Measurements from ENCODE around the gene ANO10.

The ANO10 gene

DNA sequence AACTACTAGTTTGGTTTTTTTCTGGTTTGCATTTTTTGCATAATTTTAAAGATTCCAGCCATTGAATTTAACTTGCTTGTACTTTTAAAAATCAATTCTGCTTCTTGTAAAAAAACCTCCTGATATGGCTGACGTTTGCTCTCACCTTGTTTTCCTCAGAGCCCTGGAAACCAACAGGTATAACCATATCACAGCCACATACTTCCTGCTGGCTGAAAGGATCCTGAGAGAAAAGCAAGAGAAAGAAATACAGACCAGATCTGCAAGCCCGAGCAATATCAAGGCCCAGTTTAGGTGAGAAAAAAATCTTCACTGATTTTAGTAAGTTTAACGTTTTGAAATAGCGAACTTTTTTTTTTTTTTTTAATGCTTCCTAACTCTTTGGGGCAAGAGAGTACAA lies 278.6 kb downstream of the ANO10 start:
- DNase-seq, result no peak

DNA sequence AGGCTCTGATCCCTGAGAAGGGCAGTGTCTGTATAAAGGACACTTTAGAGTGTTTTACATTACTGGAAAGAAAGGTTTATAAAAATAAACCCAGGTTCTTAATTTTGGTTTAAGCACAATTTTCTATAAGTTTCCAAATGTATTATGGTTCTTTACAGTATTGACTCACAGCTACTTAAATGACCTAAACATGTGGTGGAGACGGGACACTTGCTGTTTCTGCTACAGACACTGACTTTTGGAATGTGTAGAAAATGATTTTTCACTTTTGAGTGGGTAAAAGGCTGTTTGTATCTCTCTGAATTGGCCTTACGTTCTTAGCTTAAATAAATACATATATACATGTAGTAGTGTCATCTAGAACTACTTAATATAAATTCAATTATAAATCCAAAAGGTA lies 280.0 kb downstream of the ANO10 start:
- DNase-seq, result no peak

DNA sequence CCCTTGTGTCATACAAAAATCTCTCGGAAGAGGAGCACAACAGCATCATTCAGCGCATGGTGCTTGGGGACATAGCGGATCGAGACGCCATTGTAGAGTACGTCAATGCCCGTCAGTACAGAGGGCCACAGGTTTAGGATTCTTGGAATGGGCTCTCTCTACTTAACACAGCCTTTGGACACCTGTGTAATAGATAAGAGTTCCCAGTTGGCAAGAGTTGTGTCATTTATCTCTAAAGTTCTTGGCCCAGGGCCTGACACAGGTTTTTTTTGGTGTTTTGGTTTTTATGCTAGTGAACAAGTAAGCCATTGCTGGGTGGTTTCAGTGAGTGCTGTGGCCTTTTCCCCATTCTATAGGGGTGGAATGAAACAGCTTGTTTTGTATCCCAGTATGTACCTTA lies 281.4 kb downstream of the ANO10 start:
- no peak for DNase-seq

DNA sequence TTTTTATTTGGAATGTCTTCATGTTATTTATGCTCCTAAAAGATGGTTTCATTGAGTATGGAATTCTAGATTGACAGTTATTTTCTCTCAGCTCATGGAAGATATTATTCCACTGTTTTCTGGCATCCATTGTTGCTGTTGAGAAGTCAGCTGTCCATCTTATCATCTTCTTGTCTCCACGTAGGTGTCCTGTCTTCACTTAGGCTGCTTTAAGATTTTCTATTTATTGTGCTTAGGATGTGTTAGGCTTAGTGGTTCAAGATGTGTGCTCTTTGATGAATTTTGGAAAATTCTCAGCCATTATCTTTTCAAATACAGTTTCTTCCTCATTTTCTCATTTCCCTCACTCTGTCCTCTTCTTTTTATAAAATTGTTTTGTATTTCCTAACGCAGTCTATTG lies 283.5 kb downstream of the ANO10 start:
- peak; percentile 24 for DNase-seq

DNA sequence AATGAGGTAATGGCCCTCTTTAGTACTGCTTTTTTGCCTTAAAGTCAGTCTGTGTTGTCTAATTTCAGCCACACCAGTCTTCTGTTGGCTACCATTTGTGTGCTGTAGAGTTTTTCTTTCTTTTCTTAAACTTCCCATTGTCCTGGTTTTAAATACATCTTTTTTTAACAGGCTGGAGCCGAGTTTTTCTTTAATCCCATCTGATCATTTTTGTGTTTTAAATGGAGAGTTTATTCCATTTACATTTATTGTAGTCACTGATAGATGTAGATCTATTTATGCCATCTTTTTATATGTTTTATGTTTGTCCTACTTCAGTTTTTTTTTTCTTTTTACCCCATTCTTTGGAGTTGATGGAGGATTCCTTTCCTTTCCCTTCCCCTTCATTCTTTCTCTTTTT lies 286.0 kb downstream of the ANO10 start:
- no peak for DNase-seq

DNA sequence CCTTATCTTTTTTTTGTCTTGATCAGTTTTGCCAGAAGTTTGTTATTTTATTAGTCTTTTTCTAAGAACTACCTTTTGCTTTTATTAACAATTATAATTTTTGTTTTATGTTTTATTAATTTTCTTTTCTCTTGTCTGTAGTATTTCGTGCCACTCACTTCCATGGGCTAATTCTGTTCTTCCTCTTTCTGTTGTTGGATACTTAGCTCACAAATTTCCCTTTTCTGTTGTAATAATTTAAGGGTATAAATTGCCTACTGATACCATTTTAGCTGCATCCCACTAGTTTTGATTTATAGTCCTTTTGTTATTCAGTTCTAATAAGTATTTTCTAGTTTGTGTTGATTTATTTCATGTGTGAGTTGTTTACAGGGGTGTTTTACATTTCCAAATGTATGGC lies 286.8 kb downstream of the ANO10 start:
- no peak for DNase-seq

DNA sequence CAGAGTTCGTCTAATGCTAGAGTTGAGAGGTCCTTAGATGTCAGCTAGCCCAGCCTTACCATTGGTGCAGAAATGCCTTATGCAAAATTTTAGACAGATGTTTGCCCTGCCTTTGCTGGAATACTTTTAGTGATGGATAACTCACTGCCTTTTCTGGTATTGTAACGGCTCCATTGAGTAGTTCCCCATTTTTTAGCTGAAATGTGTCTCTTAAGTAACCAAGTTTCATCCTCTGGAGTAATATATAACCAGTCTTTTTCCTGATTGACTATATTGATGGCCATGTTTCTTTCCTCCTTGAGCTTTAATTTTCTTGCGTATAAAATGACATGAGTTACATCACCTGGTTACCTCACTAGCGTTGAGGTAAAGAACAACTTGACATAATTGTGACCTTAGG lies 290.4 kb downstream of the ANO10 start:
- no peak for DNase-seq

DNA sequence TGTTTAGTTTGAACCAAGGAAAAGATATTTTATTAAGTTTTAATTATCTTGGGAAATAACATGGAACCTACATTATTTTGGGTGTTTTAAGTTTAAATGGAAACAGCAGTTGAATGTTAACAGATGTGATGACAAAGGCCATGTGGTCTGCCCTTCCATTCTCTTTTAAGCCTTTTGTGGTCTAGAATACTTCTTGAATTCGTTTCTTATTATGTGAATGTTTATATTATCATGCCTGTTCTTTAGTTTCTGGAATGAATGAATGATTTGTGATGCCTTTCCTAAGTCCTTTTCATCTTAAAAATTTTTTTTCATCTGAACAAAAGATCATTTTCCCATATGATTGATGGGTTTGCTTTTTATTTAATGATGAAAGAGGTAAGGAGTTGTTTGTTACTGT lies 290.8 kb downstream of the ANO10 start:
- no peak for DNase-seq

DNA sequence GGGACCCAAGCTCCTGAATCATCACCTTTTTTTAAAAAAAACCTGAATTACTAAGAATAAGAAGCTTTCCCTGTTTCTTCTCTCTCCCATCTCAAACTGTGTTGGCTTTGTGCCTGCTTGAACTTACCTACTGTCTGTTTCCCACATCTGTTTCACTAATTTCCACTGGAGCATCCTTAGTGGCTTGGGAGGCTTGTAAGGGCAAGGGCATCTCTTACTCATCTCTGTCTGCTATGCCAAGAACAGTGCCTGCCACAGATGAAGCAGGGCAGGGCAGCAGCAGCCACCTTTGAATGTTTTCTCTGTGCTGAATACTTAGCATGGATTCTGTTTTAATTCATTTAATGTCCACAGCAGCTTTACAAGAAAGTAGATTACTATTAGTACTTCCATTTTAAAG lies 293.2 kb downstream of the ANO10 start:
- no peak for DNase-seq

DNA sequence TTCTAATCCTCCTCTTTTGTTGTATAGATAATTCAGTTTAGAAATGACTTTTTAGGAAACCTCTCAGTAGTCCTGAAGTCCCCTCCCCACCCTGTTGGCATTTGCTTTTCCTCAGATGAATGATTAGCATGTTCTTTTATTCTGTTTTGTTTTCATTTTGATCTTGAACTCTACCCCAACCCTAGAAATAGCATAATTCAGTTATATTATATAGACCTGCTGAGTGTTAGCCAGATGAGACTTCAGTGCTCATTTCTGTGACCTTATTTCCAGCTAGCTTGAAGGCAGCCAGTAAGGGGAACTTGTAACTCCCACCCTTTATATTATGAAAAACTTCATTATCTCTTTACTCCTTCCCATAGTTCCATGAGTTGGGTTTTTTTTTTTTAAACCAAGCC lies 294.2 kb downstream of the ANO10 start:
- peak; percentile 34 for DNase-seq

DNA sequence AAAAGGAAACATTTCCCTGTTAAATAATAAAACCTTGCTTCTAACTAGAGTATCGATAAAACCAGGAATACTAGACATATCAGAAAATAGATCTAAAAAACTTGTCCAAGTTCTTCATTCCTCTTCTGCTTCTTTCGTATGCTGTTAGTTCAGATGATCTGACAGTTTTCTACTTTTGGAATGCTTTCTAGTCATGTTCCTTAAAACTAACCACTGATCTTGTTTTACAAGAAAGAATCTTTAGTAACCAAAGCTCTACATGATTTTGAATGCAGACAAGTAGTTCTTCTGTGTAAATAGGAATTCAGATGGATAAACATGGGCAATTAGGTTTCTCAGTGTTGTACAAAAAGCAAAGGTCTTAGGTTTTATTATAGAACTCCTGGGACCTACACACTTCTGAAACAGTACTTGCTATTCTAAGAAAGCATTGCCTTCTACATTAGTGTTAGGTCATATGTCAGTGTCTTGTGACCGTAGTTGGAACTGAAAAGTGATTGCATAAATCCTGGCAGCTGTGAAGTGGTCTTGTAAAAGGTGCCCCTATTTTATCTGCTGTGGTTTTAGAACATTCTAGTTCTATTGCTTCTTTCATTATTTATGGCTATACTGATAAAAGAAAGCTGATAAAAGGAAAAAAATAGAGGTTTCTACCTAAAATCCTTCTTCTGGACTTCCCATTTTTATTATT lies 294.8 kb downstream of the ANO10 start:
- DNase-seq, result peak; percentile 82

DNA sequence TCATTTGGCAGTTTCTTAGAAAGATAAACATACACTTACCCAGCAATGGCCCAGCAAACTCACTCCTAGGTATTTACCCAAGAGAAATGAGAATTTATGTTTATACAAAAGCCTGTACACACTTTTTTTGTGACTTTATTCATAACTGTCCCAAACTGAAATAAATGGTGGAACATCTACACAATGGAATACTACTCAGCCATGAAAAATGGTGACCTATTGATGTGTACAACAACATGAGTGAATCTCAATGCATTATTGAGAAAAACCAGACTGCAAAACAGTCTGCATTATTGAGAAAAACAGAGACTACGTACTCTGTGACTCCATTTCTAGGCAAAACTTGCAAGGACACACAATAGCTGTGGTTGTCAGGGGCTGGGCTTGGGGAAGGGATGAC lies 298.3 kb downstream of the ANO10 start:
- DNase-seq, result no peak

DNA sequence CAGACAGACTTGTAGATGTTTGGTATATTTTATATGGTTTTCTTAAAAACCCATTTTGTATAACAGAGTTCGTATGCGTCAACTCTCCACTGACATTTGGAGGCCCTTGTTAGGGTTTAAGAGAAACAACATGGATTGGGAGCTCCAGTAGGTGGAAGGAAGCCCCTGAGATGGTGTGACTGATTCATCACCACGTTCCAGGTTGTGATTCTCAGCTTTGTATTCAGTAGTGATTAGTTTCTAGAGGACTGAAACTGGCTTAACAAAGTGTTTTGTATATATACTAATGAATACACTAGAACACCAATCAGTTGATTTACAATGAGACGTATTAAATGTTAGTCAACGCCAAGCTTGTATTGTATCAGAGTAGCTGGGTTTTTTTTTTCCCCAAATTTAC lies 301.5 kb downstream of the ANO10 start:
- DNase-seq, result no peak

DNA sequence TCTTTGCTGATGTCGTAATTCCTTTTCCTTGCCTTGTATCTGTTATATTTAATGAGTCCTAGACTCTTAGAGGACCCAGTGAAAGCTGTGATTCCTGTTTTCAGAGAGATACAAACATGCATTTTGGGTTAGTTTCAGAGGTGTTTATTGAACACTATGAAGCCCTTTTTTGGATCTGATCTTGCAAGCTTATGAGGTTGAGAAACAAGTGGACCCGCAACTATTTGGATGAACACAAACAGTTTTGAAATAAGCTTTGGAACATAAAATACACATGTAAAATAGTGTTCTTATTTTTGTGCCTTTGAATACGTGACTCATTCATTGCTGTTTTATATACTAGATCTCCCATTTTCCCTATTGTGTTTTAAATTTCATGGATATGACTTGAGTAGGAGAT lies 302.0 kb downstream of the ANO10 start:
- DNase-seq, result no peak

DNA sequence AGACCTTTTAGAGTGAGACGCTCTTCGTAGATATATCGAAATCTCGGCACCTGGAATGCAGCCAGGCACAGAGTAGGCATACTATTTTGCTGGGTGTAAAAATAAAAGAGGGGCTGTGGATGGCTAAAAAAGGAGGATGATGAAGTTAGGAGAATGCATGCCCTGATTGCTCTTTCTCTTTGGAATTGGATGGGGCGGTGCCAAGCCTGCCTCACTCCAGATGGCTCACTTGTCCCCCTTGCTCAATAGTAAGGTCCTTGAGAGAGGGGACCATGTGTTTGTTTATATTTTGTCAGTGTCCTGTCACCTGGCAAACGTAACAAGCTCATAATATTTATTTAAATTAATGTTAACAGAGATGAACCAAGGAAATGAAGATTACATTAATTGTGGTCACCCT lies 302.4 kb downstream of the ANO10 start:
- DNase-seq, result no peak

DNA sequence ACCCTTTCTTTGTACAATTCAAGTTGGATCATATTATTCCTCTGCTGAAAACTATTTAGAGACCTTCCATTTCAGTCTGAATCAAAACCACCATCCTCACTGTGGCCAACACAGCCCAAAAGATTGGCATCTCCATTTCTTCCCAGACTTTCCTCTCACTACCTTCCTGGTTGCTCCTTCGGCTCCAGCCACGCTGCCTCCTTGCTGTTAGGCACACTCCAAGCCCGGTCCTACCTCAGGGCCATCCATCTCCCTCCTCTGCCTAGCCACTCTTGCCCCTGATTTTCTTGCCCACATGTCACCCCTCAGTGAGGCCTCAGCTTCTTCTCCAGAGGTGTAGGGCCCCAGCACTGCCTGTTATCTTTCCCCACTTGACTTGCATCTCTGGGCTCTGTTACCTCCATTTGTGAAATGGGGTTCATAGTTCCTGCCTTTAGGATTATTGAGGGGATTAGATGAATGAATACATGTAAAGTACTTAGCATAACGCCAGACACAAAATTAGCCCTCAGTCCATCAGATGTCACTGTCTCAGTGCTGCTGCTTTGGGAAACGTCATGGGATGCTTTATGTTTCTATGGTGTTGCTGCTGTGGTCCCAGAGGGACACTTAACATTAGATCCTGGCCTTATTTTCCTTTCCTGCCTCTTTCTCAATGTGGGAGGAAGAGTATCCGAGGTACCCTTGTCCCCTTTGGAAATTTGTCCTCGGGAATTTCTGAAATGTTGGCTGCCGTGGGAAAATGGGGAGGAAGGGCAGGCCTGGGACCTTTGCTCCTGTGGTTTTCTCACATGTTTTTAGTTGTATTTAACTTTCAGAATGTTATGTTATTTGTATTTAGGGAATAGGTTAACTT lies 304.1 kb downstream of the ANO10 start:
- DNase-seq, result no peak

DNA sequence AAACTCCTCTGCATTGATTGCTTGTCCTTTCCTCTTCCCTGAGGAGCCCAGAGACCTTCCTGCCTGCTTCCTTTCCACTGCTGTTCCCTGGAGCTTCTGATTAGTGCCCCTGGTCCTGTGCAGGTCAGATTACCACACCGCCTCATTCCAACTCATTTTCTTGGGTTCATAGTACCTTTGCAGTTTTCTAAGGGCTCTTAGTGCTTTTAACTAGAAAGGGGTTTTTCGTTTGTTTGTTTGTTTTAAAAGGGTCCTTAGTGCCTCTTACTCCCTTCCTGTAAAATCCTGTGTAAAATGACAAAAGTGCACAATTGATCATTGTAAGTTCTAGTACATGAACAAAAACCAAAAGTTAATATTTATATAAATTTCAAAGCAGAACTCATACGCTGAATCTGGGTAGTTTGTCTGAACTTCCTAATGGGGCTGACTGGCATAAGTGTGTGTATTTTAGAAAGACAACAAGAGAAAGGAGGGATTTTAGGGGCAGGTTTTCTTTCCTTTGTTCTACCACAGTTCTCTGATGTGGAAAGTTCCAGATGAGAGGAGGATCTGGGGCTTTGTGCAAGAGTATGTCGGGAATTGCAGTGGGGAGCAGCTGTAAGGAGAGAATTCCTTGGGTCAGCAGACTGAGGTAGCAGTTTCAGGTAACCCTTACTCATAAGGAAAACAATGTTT lies 304.9 kb downstream of the ANO10 start:
- no peak for DNase-seq

All from hematopoietic multipotent progenitor cell treated with erythropoietin and hydrocortisone succinate and interleukin-3 and kit ligand, for 4 days (in vitro differentiated cells).